Nephron progenitor cell (in vitro differentiated cells): Measurements from ENCODE around the gene ROR1.

Experiments
- DNase-seq: peaks from one replicate; pipeline ENCODE4 v3.0.0; 2021
- H3K27ac Mint-ChIP-seq: 2 replicates; pipeline ENCODE4 v1.8.0; 2021; ENCODE audit warnings: mild to moderate bottlenecking, moderate library complexity, mixed read lengths
- H3K27me3 Mint-ChIP-seq: 2 replicates; pipeline ENCODE4 v1.8.0; 2021; ENCODE audit warnings: mild to moderate bottlenecking, low read depth, mixed read lengths; ENCODE audit not compliant: poor library complexity
- H3K36me3 Mint-ChIP-seq: 2 replicates; pipeline ENCODE4 v1.8.0; 2021; ENCODE audit warnings: low read depth, mixed read lengths
- H3K4me1 Mint-ChIP-seq: 2 replicates; pipeline ENCODE4 v1.8.0; 2021; ENCODE audit warnings: mixed read lengths
- H3K4me3 Mint-ChIP-seq: 2 replicates; pipeline ENCODE4 v1.8.0; 2021; ENCODE audit warnings: mild to moderate bottlenecking, moderate library complexity, mixed read lengths
- H3K9me3 Mint-ChIP-seq: 2 replicates; pipeline ENCODE4 v1.8.0; 2021; ENCODE audit warnings: mild to moderate bottlenecking, moderate library complexity, mixed read lengths
- TF ChIP-seq, protein P1 (sequence below): fragments of 200-600 bp; sonication (generic); IDR thresholded peaks from 2 replicates; pipeline ENCODE4 v1.5.0; 2021; ENCODE audit warnings: antibody characterized with exemption

ROR1 gene

DNA sequence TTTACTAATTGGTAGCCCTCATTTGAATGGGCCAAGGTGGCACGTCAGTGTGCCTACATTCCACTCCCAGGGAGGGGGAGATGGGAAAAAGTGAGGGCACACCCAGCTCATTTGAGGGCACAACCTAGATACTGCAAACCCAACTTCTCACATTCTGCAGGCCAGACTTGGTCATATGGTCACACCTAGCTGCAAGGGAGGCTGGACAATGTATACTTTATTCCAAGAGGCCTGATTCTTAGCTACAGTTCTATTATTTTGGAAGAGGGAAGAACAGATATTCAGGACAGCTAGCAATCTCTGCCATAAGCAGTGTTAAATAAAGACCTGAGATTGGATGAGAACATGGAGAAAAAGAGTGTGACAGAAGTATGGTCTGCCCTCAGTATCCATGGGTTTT lies 180.4 kb downstream of the ROR1 start:
- H3K27ac Mint-ChIP-seq, result no peak overlapping the region
- peaks cover 4% of the 10 kb centered on the region for H3K27me3 Mint-ChIP-seq
- peaks cover 37% of the 10 kb centered on the region for H3K9me3 Mint-ChIP-seq
- H3K4me3 Mint-ChIP-seq, result no peak overlapping the region
- TF ChIP-seq, protein P1, sequence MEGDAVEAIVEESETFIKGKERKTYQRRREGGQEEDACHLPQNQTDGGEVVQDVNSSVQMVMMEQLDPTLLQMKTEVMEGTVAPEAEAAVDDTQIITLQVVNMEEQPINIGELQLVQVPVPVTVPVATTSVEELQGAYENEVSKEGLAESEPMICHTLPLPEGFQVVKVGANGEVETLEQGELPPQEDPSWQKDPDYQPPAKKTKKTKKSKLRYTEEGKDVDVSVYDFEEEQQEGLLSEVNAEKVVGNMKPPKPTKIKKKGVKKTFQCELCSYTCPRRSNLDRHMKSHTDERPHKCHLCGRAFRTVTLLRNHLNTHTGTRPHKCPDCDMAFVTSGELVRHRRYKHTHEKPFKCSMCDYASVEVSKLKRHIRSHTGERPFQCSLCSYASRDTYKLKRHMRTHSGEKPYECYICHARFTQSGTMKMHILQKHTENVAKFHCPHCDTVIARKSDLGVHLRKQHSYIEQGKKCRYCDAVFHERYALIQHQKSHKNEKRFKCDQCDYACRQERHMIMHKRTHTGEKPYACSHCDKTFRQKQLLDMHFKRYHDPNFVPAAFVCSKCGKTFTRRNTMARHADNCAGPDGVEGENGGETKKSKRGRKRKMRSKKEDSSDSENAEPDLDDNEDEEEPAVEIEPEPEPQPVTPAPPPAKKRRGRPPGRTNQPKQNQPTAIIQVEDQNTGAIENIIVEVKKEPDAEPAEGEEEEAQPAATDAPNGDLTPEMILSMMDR, result no peak
- DNase-seq, result no peak
- H3K36me3 Mint-ChIP-seq, result peaks cover 25% of the 10 kb centered on the region
- peaks cover 20% of the 10 kb centered on the region for H3K4me1 Mint-ChIP-seq

DNA sequence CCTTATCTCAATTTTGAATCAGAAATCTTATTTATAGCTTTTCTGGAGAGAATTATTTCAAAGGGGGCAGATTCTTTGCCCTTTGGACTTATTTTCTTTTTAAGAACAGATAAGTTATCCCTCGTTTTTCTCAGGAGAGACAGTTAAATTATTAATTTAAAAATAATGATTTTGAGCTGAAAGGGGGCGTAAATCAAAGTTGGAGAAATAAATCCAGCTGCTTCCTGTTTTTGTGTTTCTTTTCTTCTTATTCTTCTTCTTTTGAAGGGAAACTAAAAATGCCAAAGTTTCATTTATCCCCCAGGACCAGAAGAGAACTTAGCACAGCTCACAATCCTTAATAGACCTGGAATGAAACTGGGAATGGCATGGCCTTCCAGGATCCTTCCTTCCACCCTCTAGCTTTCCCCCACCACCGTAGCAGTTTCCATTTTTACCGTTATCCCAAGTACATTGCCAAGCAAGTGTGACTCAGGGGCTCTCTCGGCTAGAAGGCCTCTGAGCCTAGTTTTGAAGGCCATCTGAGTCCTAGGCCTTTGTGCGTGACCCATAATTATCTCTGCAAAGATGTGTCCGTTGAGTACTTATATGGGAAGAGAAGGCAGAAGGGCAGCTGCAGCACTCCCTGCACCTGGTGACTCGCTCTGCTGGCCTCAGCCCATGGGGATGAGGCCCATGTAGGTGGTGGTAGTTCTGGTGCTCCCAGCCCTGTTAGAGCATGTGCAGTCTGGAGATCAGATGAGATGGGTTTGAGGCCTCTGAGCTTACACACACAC lies 181.7 kb downstream of the ROR1 start:
- H3K27ac Mint-ChIP-seq, result no peak overlapping the region
- TF ChIP-seq, protein P1, result no peak
- DNase-seq, result no peak
- peaks cover 32% of the 10 kb centered on the region for H3K36me3 Mint-ChIP-seq
- peaks cover 21% of the 10 kb centered on the region for H3K4me1 Mint-ChIP-seq
- no peak overlapping the region for H3K4me3 Mint-ChIP-seq
- peaks cover 7% of the 10 kb centered on the region for H3K27me3 Mint-ChIP-seq
- H3K9me3 Mint-ChIP-seq, result peaks cover 44% of the 10 kb centered on the region

DNA sequence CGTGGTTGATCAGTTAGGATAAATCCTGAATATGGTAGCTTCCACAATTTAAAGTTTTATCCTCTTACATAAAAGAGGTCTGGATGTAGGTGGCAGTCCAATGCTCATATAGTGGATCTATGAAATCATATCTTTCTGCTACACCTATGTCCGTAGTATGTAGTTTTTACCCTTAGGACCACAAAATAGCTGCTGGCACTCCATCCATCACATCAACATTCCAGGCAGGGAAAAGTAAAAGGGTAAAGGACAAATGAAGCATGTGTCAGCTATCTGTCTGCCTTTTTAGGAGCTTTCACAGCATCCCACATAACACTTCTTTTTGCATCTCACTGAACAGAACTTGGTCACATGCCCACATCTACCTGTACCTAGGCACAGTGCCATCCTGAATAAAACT lies 184.7 kb downstream of the ROR1 start:
- Mint-ChIP-seq H3K36me3 (peaks cover 29% of the 10 kb centered on the region), H3K27me3 (peaks cover 11% of the 10 kb centered on the region), H3K9me3 (peaks cover 41% of the 10 kb centered on the region), H3K4me3 (no peak overlapping the region), H3K4me1 (peaks cover 11% of the 10 kb centered on the region), H3K27ac (no peak overlapping the region)
- TF ChIP-seq, protein P1, result no peak
- no peak for DNase-seq

DNA sequence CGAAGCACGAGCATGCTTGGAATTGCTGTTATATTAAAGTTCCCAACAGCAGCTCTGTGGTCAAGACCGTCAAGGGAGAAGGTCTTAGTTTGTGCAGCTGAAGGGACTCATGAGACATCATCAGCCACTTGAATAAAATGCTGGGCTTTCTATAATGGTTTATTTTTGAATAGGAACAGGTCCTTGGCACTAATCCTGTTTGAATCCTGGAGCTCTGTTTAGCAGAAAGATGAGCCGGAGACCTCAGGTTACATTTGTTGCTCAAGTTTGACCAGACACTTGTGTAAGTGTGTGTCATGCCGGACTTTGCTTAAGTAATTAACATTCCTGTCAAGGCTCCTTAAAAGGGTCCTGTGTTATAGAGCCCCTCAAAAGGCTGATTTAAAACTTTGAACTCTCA lies 186.5 kb downstream of the ROR1 start:
- Mint-ChIP-seq H3K27me3 (peaks cover 11% of the 10 kb centered on the region), H3K4me3 (no peak overlapping the region)
- TF ChIP-seq, protein P1, result no peak

DNA sequence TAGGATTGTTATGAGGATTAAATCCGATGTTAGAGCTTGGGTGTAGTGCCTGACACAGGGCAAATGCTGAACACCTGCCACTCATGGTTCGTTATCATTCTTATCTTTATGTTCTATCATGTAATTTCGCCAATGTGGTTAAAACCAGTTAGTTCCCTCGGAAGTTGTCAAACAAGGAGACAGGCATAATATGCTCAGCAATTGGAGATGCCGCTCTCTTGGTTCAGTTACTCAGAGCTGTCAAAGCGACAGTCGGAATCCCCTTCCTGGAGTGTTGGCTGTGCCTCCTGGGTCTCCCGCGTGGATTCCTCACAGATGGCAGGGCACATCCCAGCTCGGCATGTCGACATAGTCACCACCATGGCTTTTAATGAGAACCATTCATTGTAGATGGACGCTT lies 192.2 kb downstream of the ROR1 start:
- Mint-ChIP-seq H3K36me3 (peaks cover 9% of the 10 kb centered on the region), H3K9me3 (peaks cover 8% of the 10 kb centered on the region), H3K4me3 (no peak overlapping the region), H3K27me3 (peaks cover 4% of the 10 kb centered on the region), H3K4me1 (peaks cover 5% of the 10 kb centered on the region), H3K27ac (no peak overlapping the region)
- no peak for DNase-seq
- TF ChIP-seq, protein P1, result no peak

More for the DNA sequence above, 186.5 kb downstream of the ROR1 start:
- H3K36me3 Mint-ChIP-seq, result peaks cover 15% of the 10 kb centered on the region
- no peak for DNase-seq
- no peak overlapping the region for H3K27ac Mint-ChIP-seq
- peaks cover 26% of the 10 kb centered on the region for H3K9me3 Mint-ChIP-seq
- peaks cover 11% of the 10 kb centered on the region for H3K4me1 Mint-ChIP-seq

DNA sequence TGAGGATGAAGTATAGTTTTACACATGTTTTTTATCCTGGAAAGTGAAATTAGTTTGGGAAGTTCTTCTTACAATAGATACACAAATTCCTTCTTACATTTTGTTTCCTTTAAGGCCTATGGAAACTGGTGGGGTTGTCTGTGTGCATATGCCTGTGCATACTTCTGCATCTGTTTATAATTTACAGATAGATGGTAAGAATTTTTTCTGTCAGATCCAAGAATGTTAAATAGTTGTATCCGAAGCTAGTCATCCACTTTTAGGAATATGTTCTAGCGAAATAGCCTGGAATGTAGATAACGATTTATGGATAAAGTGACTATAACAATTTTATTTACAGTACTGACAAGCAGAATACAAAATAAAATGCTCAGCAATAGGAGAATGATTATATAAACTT lies 194.1 kb downstream of the ROR1 start:
- Mint-ChIP-seq H3K27me3 (no peaks in the 10 kb centered on the region), H3K9me3 (peaks cover 9% of the 10 kb centered on the region), H3K4me1 (peaks cover 6% of the 10 kb centered on the region), H3K4me3 (no peak overlapping the region), H3K36me3 (peaks cover 9% of the 10 kb centered on the region), H3K27ac (no peak overlapping the region)
- TF ChIP-seq, protein P1, result no peak
- no peak for DNase-seq
